GM18498 (cell line): Measurements from ENCODE around the gene FNTB.

Experiments used
- ATAC-seq: cut with Tn5 transposase; IDR thresholded peaks from one replicate; pipeline ENCODE4 v1.9.1; 2021; ENCODE audit warnings: mild to moderate bottlenecking, moderate library complexity; ENCODE audit not compliant: unreplicated experiment

FNTB gene

DNA sequence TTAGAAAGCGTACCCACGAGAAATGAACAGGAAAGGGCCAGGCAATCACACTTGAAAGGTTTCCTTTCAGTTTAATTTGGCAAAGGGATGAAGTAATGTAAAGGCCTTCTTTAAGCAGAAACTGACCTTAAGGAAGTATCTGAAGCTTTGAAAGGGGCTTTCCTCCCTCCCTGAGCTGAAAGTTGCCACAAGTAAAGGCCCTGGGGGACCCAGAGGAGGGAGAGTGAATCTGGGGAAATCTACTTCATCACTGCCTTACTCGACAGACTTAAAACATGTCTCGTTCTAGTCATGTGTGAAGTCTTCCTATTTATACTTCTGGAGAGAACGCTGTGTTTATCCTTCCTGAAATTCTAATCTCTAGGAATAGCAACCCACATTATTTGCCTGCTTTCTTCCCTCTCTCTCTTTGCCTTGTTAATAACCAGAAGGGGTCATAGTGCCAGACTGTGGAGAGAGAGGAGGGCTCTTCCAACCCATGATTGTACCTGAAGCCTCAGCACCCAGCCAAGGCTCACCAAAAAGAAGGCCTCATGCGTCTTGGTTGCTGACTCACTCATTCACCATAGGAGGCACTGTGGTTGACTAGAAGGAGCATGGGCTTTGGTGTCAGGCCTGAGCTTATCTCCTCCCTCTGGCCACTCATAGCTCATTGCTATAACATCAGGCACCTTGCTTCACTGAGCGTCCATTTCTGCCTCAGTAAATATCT lies 33.9 kb upstream of the FNTB start:
- peak; percentile 58 for ATAC-seq

- no peak for ATAC-seq
Observed at GRCh38 chr14:64953310-64953654, 33.4 kb upstream of the FNTB start.

GRCh38 chr14:64953661-64954060 lies 33.0 kb upstream of the FNTB start:
- no peak for ATAC-seq

GRCh38 chr14:64954491-64955240 lies 32.0 kb upstream of the FNTB start:
- no peak for ATAC-seq

DNA sequence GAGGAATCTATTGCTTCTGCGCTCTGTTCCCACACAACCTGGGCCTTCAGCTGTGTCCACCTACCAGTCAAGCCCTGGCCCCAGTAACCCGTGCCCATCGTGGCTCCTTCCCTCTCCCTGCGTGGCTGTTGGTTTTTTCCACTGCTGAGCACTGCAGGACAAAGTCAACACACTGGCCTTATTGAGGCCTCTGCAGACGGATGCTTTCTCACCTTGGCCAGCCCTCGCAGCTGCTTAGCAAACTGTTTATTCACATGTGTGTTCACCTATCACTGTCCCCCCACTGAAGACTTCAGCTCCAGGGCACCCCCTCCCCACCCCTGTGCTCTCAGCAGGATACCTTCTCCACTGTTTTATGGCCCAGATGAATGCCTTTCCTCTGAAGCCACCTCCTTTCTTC lies 31.4 kb upstream of the FNTB start:
- ATAC-seq = no peak

DNA sequence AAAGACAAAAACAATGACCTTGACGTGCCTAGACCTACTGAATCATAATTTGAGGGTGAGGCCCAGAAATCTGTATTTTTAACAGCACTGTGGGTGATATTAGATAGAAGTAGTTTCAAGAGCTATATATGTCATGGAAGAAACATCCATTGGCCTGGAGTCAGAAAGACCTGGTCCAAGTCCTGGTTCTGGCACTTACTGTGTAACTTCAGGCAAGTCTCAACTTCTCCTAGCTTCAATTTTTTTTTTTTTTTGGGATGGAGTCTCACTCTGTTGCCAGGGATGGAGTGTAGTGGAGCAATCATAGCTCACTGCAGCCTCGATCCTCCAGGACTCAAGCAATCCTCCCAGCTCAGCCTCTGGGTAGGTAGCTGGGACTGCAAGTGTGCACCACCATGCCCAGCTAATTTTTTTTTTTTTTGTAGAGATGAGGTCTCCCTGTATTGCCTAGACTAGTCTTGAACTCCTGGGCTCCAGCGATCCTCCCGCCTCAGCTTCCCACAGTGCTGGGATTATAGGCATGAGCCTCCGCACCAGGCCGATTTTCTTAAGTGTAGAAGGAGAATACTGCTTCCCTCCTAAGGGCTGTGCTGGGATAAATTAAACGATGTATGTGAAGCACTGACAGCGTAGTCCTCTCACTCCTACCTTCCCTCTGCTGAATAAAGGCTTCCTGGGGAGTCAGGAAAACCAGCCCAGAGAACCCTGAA lies 29.8 kb upstream of the FNTB start:
- no peak for ATAC-seq

GRCh38 chr14:64958201-64958600 lies 28.5 kb upstream of the FNTB start:
- no peak for ATAC-seq

GRCh38 chr14:64958743-64959142 lies 28.0 kb upstream of the FNTB start:
- ATAC-seq = no peak

- no peak for ATAC-seq
Observed at GRCh38 chr14:64960762-64961276, 25.9 kb upstream of the FNTB start.

DNA sequence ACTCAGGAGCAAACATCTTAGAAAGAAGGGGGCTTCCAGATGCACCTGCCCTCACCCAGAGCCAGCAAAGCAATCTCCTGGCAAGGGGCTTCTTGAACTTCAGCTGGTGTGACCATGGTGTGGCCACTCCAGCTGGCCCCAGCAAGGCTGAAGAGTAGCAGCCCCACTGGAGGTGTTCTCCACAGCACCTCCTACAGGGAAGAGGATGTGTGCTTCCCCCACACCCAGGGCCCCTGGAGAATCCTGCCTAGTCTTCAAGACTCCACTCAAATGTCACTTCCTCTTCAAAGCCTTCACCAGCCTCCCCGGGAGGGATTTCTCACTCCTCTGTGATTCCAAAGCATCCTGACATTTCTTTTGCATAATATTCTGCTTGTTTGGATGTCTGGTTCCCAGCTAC lies 23.1 kb upstream of the FNTB start:
- ATAC-seq = no peak

- ATAC-seq = no peak
Observed at GRCh38 chr14:64965356-64966000, 21.2 kb upstream of the FNTB start.

GRCh38 chr14:64966976-64967375 lies 19.7 kb upstream of the FNTB start:
- no peak for ATAC-seq

DNA sequence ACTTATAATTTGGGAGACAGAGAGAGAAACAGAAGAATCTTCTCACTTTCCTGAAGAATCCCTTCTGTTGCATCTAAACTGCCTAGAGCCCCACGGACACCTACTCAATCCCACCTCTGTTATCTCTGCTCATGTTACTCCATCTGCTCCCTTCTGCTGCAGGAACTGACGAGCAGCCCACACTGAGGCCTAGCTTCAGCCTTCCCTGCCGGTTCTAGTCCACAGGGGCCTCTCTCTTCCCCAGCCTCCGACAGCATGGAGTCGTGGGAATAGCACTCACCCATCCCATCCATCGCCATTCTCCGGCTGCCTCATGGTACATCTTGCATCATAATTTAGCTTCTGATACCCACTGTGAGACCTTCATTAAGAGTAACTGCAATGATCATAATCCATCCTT lies 18.5 kb upstream of the FNTB start:
- no peak for ATAC-seq

- no peak for ATAC-seq
Observed at GRCh38 chr14:64968651-64969050, 18.0 kb upstream of the FNTB start.

DNA sequence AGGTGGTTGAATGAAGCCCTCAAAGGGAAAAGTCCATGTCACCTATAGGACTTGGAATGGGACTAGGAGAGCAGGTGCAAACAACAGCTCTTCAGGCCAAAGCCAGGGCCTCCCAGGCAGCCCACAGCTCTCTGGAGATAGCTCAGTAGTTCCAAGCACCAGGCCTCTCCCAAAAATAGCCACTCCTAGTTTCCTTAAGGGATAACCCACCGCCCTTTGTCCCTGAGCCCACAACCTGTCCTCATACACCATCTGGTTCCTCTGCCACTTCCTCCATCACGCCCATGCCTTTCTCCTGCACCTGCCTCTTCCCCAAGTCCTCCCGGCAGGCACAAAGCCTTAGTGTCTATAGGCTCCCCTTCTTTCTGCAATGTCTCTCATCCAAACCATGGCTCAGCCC lies 16.7 kb upstream of the FNTB start:
- ATAC-seq = no peak

DNA sequence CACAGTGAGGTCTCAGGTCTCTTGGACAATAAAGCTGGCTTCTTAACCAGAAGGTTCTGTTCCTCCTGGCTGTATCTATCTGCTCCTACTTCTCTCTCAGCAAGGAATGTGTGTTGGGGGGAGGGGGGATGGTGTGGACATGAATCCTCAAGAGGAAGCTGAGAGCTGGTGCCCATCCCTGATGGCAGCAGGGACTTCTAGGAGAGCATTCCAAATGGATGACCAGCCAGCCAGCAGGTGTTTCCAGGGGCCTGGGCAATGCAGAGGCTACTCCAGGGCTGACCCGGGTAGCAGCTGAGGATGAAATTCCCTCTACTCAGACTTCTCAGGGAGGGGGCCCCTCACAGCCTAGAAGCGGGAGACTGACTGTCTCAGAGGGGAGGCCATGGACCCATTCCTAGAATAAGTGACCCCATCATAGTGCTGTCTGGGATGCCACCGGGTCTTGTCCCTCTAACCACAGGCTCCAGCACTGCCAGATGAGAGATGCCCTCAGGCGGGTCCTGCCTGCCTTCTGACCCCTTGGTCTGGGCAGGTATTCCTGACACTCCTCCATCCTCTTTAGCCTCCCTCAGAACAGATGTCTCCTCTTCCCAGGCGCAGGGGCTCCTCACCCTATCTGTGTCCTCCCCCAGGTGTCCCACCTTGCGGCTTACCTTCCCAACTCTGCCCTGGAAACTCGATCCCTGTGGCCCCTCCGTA lies 15.8 kb upstream of the FNTB start:
- no peak for ATAC-seq

- ATAC-seq = no peak
Observed at GRCh38 chr14:64971491-64971942, 15.2 kb upstream of the FNTB start.

DNA sequence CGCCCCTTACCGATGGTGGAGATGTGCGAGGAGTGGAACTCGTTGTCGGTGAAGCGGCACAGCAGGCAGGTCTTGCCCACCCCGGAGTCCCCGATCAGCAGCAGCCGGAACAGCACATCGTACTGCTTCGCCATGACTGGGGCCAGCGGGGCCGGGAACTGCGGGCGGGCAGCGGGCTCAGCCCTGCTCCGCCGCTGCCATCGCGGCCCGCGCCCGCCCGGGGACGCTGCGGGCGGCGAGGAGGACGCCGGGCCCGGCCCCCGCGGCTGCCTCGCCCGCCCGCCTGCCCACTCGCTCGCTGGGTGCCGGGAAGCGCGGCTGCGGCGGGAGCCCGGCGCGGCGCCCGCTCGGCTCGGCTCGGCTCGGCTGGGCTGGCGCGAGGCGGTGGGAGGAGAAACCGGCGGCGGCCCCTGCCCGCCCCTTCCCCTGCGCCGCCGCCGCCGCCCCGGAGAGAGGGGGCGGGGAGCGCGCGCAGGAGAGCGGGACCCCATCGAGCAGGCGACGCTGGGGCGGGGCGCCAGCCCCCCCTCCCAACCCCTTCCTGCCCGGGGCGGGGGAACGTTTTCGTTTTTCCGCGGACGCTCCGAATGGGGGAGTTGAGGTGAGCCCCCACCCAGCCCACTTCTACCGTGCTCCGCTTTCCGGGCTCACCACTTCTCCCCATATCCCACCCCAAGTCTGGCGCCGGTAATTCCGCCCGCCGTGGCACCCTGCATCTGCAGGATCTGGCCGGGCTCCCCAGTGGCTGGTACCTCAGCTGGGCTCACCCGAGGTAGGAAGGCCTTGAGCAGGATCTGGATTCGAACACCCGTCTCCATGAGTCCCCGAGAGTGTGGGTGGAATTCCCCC lies 14.5 kb upstream of the FNTB start, which contains the start of gene RAB15:
TSS of gene RAB15 (minus strand) at position 394 of the 849 bp plus-strand sequence. CDS start at position 134, 260 bp downstream.
- peak; percentile 56 for ATAC-seq

DNA sequence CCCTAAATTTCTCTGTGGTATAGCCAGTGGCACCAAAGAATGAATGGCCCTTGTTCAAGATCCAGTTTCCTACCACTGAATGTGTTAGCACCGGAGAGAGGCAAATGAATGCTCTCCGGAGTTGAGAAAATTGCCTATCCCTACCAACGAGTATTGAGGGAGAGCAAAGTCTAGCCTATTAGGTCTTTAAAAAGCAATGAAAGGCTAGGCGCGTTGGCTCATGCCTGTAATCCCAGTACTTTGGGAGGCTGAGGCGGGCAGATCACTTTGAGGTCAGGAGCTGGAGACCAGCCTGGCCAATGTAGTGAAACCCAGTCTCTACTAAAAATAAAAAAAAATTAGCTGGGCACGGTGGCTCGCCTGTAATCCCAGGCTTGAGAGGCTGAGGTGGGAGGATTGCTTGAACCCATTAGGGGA lies 13.7 kb upstream of the FNTB start:
- no peak for ATAC-seq

DNA sequence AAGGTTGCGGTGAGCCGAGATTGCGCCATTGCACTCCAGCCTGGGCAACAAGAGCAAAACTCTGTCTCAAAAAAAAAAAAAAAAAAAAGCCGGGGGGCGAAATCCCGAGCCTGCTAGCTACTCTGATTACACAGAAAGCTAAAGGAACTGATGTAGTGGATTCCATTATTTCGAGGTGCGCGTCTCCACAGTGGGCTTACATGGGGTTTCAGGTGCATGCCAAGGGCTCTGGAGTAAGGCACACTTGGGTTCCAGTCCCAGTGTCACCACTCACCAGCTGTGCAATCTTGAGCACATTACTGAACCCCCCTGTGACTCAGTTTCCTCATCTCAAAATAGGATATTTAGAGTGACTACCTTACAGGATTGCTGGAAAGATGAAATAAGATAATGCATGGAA lies 12.9 kb upstream of the FNTB start:
- ATAC-seq = no peak
